ENCODE measurements around the gene ERGIC2. TPM values are rescaled to one million over a fixed set of nuclear protein-coding genes. Genes with fewer than 3 reads are reported as not detected.
"Not testable (repeated sequence)": the region's sequence is repeated elsewhere in the genome, so short reads cannot be mapped to it uniquely, and the experiment has no call there.

ERGIC2 gene
- total RNA-seq, 1 donor from 2014 or later: 52.8 TPM

DNA sequence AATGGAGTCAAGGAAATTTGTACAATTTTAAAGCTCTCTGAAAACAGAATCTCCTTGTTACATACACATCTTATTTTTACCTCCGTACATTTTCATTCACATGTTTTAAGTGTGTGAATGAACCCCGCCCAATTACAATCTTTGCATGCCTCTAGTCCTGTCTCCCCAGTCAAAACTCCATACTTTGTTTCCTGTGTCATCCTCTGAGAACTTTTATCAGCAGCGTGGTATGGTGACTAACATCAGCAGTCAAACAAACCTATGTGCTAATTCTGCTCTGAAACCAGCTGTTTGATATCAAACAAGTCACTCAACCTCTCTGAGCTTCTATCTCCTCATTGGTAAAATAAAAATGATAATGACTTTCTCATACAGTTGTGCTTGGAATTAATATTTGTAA lies 15.8 kb upstream of the ERGIC2 start:
- intact Hi-C loops (cut with DNase I): no loop called here
- H3K4me3 ChIP-seq: no peak overlapping the region
- no peaks in the 10 kb centered on the region for H3K36me3 ChIP-seq
- H3K27ac ChIP-seq: no peak overlapping the region
- no peaks in the 10 kb centered on the region for H3K9me3 ChIP-seq
- H3K27me3 ChIP-seq: no peaks in the 10 kb centered on the region
- no peaks in the 10 kb centered on the region for H3K4me1 ChIP-seq
- no peak for DNase-seq (ENCODE audit: extremely low spot score in 2 of 2)
- TF ChIP-seq POLR2A (IDR thresholded peaks at IDR 0.05) (no peak), CTCF (IDR thresholded peaks at IDR 0.05) (no peak), POLR2AphosphoS5 (IDR thresholded peaks at IDR 0.05; ENCODE audit: insufficient read depth in 1 of 2, low read depth in 1 of 2) (no peak)

GRCh38 chr12:29395356-29395755 lies 14.4 kb upstream of the ERGIC2 start:
- Histone ChIP-seq H3K27ac (no peak overlapping the region), H3K4me1 (no peaks in the 10 kb centered on the region), H3K9me3 (no peaks in the 10 kb centered on the region), H3K4me3 (no peak overlapping the region), H3K36me3 (no peaks in the 10 kb centered on the region), H3K27me3 (no peaks in the 10 kb centered on the region)
- no peak for DNase-seq (ENCODE audit: extremely low spot score in 2 of 2)
- TF ChIP-seq POLR2AphosphoS5 (IDR thresholded peaks at IDR 0.05; ENCODE audit: insufficient read depth in 1 of 2, low read depth in 1 of 2) (no peak), POLR2A (IDR thresholded peaks at IDR 0.05) (no peak), CTCF (IDR thresholded peaks at IDR 0.05) (no peak)
- intact Hi-C loops (cut with DNase I): no loop called here

GRCh38 chr12:29390419-29390818 lies 9.4 kb upstream of the ERGIC2 start:
- H3K27ac ChIP-seq; H3K36me3 ChIP-seq; H3K9me3 ChIP-seq; H3K4me1 ChIP-seq; H3K27me3 ChIP-seq; intact Hi-C loops (cut with DNase I); DNase-seq (ENCODE audit: extremely low spot score in 2 of 2); H3K4me3 ChIP-seq: not testable (repeated sequence)

- no peaks in the 10 kb centered on the region for H3K4me1 ChIP-seq
- intact Hi-C loops (cut with DNase I): no loop called here
- H3K4me3 ChIP-seq: no peak overlapping the region
- no peak overlapping the region for H3K27ac ChIP-seq
- no peaks in the 10 kb centered on the region for H3K36me3 ChIP-seq
- H3K27me3 ChIP-seq: no peaks in the 10 kb centered on the region
- TF ChIP-seq CTCF (IDR thresholded peaks at IDR 0.05) (no peak), POLR2A (IDR thresholded peaks at IDR 0.05) (no peak), POLR2AphosphoS5 (IDR thresholded peaks at IDR 0.05; ENCODE audit: insufficient read depth in 1 of 2, low read depth in 1 of 2) (no peak)
- no peaks in the 10 kb centered on the region for H3K9me3 ChIP-seq
- DNase-seq (ENCODE audit: extremely low spot score in 2 of 2): no peak
These were observed 8.4 kb upstream of the ERGIC2 start for GRCh38 chr12:29389295-29389919.

DNA sequence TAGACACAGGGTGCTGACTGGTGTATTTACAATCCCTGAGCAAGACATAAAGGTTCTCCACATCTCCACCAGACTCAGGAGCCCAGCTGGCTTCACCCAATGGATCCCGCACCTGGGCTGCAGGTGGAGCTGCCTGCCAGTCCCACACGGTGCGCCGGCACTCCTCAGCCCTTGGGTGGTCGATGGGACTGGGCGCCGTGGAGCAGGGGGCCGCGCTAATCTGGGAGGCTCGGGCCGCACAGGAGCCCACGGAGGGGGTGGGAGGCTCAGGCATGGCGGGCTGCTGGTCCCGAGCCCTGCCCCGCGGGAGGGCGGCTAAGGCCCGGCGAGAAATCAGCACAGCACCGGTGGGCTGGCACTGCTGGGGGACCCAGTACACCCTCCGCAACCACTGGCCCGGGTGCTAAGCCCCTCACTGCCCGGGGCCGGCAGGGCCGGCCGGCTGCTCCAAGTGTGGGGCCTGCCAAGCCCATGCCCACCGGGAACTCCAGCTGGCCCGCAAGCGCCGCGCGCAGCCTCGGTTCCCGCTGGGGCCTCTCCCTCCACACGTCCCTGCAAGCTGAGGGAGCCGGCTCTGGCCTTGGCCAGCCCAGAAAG lies 5.2 kb upstream of the ERGIC2 start:
- intact Hi-C loops (cut with DNase I); H3K4me1 ChIP-seq; H3K9me3 ChIP-seq; H3K4me3 ChIP-seq; DNase-seq (ENCODE audit: extremely low spot score in 2 of 2); H3K27ac ChIP-seq; H3K36me3 ChIP-seq; H3K27me3 ChIP-seq: not testable (repeated sequence)

- H3K27me3 ChIP-seq; H3K9me3 ChIP-seq; H3K4me1 ChIP-seq; intact Hi-C loops (cut with DNase I); H3K4me3 ChIP-seq; DNase-seq (ENCODE audit: extremely low spot score in 2 of 2); H3K36me3 ChIP-seq; H3K27ac ChIP-seq: not testable (repeated sequence)
These were observed 4.2 kb upstream of the ERGIC2 start for GRCh38 chr12:29385194-29385593.
